MCF 10A (cell line): Measurements from ENCODE around the gene SYNGR2. TPM values are rescaled to one million over a fixed set of nuclear protein-coding genes. Genes with fewer than 3 reads are reported as not detected.

ENCODE experiments used
- BruUV-seq: library from RNA; stranded (reverse); fragments of 400-500 nt; replicated peaks from 2 replicates; lab custom pipeline; 2021; lab: Mats Ljungman, UMichigan
- CTCF ChIA-PET: fragments of 300-600 bp; sonication (Branson Sonifier 250); formaldehyde crosslinking; extraction: SDS; loops from one replicate; lab custom pipeline; 2021; ENCODE audit warnings: antibody characterized with exemption, inconsistent platforms; lab: Yijun Ruan, JAX
- POLR2A ChIA-PET: fragments of 300-600, 350-650 bp; sonication (Branson Sonifier 250); formaldehyde crosslinking; extraction: SDS; loops from one replicate; lab custom pipeline; 2020; ENCODE audit warnings: antibody characterized with exemption, inconsistent platforms; lab: Yijun Ruan, JAX
- DNase-seq: peaks from one replicate; pipeline ENCODE4 v3.0.0-alpha.2; 2018; ENCODE audit not compliant: unreplicated experiment
- H3K27ac Mint-ChIP-seq: one replicate; pipeline ENCODE4 v1.8.0; 2022; ENCODE audit warnings: mild to moderate bottlenecking, low read depth, mixed read lengths; ENCODE audit not compliant: unreplicated experiment
- H3K27me3 Mint-ChIP-seq: one replicate; pipeline ENCODE4 v1.8.0; 2022; ENCODE audit warnings: mixed read lengths; ENCODE audit not compliant: insufficient read depth, unreplicated experiment
- H3K36me3 Mint-ChIP-seq: one replicate; pipeline ENCODE4 v1.8.0; 2022; ENCODE audit warnings: mild to moderate bottlenecking, moderate library complexity, mixed read lengths; ENCODE audit not compliant: insufficient read depth, unreplicated experiment
- H3K4me1 Mint-ChIP-seq: one replicate; pipeline ENCODE4 v1.8.0; 2022; ENCODE audit warnings: mixed read lengths; ENCODE audit not compliant: insufficient read depth, unreplicated experiment
- H3K4me3 Mint-ChIP-seq: one replicate; pipeline ENCODE4 v1.8.0; 2022; ENCODE audit warnings: mild to moderate bottlenecking, moderate library complexity, mixed read lengths; ENCODE audit not compliant: unreplicated experiment
- H3K9me3 Mint-ChIP-seq: one replicate; pipeline ENCODE4 v1.8.0; 2022; ENCODE audit warnings: mixed read lengths; ENCODE audit not compliant: unreplicated experiment
- intact Hi-C: fragments of 100-400 bp; cut with micrococcal nuclease; formaldehyde crosslinking; loops from 2 replicates; pipeline ENCODE4 v1.14.1; 2022
- total RNA-seq: library from RNA; stranded (reverse); gene quantifications from 2 replicates; pipeline ENCODE4 v1.2.3, GENCODE V29; 2022
- TF ChIP-seq, protein P1 (sequence below): fragments of 200-600 bp; IDR thresholded peaks from one replicate; pipeline ENCODE4 v1.8.0; 2022; ENCODE audit warnings: antibody characterized with exemption, mild to moderate bottlenecking; ENCODE audit not compliant: unreplicated experiment

SYNGR2 gene
- total RNA-seq, 1 experiment from 2014 or later, result 52.2 TPM

GRCh38 chr17:78148286-78149016 lies 19.9 kb upstream of the SYNGR2 start:
- H3K4me3 Mint-ChIP-seq, result no peak overlapping the region
- peaks cover 10% of the 10 kb centered on the region for H3K4me1 Mint-ChIP-seq
- POLR2A ChIA-PET, result no interaction called here
- H3K27ac Mint-ChIP-seq, result no peak overlapping the region
- no peak for DNase-seq
- TF ChIP-seq, protein P1, sequence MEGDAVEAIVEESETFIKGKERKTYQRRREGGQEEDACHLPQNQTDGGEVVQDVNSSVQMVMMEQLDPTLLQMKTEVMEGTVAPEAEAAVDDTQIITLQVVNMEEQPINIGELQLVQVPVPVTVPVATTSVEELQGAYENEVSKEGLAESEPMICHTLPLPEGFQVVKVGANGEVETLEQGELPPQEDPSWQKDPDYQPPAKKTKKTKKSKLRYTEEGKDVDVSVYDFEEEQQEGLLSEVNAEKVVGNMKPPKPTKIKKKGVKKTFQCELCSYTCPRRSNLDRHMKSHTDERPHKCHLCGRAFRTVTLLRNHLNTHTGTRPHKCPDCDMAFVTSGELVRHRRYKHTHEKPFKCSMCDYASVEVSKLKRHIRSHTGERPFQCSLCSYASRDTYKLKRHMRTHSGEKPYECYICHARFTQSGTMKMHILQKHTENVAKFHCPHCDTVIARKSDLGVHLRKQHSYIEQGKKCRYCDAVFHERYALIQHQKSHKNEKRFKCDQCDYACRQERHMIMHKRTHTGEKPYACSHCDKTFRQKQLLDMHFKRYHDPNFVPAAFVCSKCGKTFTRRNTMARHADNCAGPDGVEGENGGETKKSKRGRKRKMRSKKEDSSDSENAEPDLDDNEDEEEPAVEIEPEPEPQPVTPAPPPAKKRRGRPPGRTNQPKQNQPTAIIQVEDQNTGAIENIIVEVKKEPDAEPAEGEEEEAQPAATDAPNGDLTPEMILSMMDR, result no peak
- no TSS peak for BruUV-seq
- no peaks in the 10 kb centered on the region for H3K9me3 Mint-ChIP-seq
- intact Hi-C loops, result no loop called here
- H3K27me3 Mint-ChIP-seq, result no peaks in the 10 kb centered on the region
- CTCF ChIA-PET, result interaction anchor here (0.6 kb wide), 1 partner anchor 20 kb away, joined by 4 read pairs; no protein-coding TSS in a partner anchor
- no peaks in the 10 kb centered on the region for H3K36me3 Mint-ChIP-seq

GRCh38 chr17:78151514-78152008 lies 16.8 kb upstream of the SYNGR2 start:
- intact Hi-C loops, result no loop called here
- H3K4me1 Mint-ChIP-seq, result no peaks in the 10 kb centered on the region
- ChIA-PET CTCF (interaction anchor here (0.6 kb wide), 1 partner anchor 35 kb away, joined by 3 read pairs; the partner anchor contains the start of genes AFMID and TK1), POLR2A (no interaction called here)
- no peak for DNase-seq
- no peaks in the 10 kb centered on the region for H3K36me3 Mint-ChIP-seq
- no peak overlapping the region for H3K27ac Mint-ChIP-seq
- H3K4me3 Mint-ChIP-seq, result no peak overlapping the region
- H3K9me3 Mint-ChIP-seq, result no peaks in the 10 kb centered on the region
- no peaks in the 10 kb centered on the region for H3K27me3 Mint-ChIP-seq
- BruUV-seq, result no TSS peak
- TF ChIP-seq, protein P1, result no peak

DNA sequence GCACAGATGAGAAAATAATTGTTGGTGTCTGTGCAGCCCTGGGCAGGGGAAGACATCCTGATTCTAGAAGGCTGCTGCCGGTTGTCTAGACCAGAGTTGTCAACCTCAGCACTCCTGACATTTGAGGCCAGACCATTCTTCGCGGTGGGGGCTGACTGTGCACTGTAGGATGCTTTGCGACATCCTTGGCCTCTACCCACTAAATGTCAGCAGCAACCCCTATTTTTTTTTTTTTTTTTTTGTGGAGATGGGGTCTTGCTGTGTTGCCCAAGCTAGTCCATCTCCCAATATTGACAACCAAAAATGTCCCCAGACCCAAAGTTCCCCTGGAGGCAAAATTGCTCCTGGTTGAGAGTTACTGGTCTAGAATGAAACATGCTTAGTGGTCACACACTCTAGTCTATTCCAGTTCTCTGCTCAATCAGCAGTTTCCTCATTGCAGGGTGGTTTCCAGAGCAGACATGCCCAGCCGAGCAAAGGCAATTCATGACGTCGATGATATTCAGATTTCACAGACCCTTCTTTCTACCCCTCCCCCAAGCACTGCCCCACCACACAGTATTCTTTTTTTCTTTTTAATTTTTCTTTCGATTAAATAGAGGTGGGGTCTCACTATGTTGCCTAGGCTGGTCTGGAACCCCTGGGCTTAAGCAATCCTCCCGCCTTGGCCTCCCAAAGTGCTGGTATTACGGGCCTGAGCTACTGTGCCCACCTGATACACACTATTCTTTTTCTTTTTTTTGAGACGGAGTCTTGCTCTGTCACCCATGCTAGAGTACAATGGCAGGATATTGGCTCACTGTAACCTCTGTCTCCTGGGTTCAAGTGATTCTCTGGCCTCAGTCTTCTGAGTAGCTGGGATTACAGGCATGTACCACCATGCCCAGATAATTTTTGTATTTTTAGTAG lies 13.2 kb upstream of the SYNGR2 start:
- intact Hi-C loops, result no loop called here
- Mint-ChIP-seq H3K27ac (no peak overlapping the region), H3K4me3 (no peak overlapping the region), H3K4me1 (peaks cover 9% of the 10 kb centered on the region), H3K9me3 (no peaks in the 10 kb centered on the region), H3K36me3 (no peaks in the 10 kb centered on the region), H3K27me3 (no peaks in the 10 kb centered on the region)
- no peak for DNase-seq
- no TSS peak for BruUV-seq
- TF ChIP-seq, protein P1, result no peak
- CTCF ChIA-PET, result no interaction called here
- POLR2A ChIA-PET, result interaction anchor here (1.3 kb wide), 1 partner anchor 13 kb away, joined by 4 read pairs; no protein-coding TSS in a partner anchor
